PC-3 (cell line): ENCODE results near the gene ITGAV. TPM values are rescaled to one million over a fixed set of nuclear protein-coding genes. Genes with fewer than 3 reads are reported as not detected.
A peak's percentile ranks its signal among the peaks of the same experiment; 100 is the strongest.

Source experiments
- ATAC-seq: fragments of 200-7000 bp; cut with Tn5 transposase; 2 replicates; pipeline ENCODE4 v1.9.1; 2020; ENCODE audit warnings: mild to moderate bottlenecking, moderate library complexity
- Bru-seq: library from RNA; stranded (reverse); fragments of 400-500 nt; gene quantifications from one replicate; lab custom pipeline; 2021; lab: Mats Ljungman, UMichigan
- BruChase-seq, 2 experiments: library from RNA; stranded (reverse); fragments of 400-500 nt; gene quantifications; one replicate each; lab custom pipeline; 2021; lab: Mats Ljungman, UMichigan
- BruUV-seq: library from RNA; stranded (reverse); fragments of 400-500 nt; replicated peaks from 2 replicates; lab custom pipeline; 2021; lab: Mats Ljungman, UMichigan
- CTCF ChIA-PET: fragments of 300-600 bp; sonication (Branson Sonifier 250); formaldehyde crosslinking; loops from one replicate; lab custom pipeline; 2022; ENCODE audit warnings: antibody characterized with exemption; lab: Charles Lee
- POLR2A ChIA-PET: fragments of 300-600 bp; sonication (Branson Sonifier 250); formaldehyde crosslinking; loops from one replicate; lab custom pipeline; 2022; ENCODE audit warnings: antibody characterized with exemption; ENCODE audit not compliant: unreplicated experiment; lab: Charles Lee
- DNase-seq: peaks from one replicate; pipeline ENCODE4 v3.0.0-alpha.2; 2015
- H2AFZ ChIP-seq: fragments of 300-600 bp; sonication (generic); 2 replicates; pipeline ENCODE4 v1.6.0; 2016; ENCODE audit warnings: antibody characterized with exemption, low read length
- H3F3A ChIP-seq: fragments of 300-600 bp; sonication (generic); one replicate; pipeline ENCODE4 v1.6.0; 2017; ENCODE audit warnings: antibody characterized with exemption, low read length, control low read depth, mild to moderate bottlenecking; ENCODE audit not compliant: unreplicated experiment
- H3K27ac ChIP-seq: fragments of 300-600 bp; sonication (generic); 2 replicates; pipeline ENCODE4 v1.5.1; 2016; ENCODE audit warnings: mild to moderate bottlenecking, low read length
- H3K27me3 ChIP-seq: fragments of 300-600 bp; sonication (generic); 2 replicates; pipeline ENCODE4 v1.6.1; 2016; ENCODE audit warnings: low read length, mixed read lengths
- H3K36me3 ChIP-seq: fragments of 300-600 bp; sonication (generic); 2 replicates; pipeline ENCODE4 v1.6.1; 2016; ENCODE audit warnings: low read depth, mixed run types, low read length, mixed read lengths
- H3K4me1 ChIP-seq: fragments of 300-600 bp; sonication (generic); 2 replicates; pipeline ENCODE4 v1.5.1; 2016; ENCODE audit warnings: low read length; ENCODE audit not compliant: insufficient read depth
- H3K4me2 ChIP-seq: fragments of 300-600 bp; sonication (generic); 2 replicates; pipeline ENCODE4 v1.6.0; 2016; ENCODE audit warnings: low read length
- H3K4me3 ChIP-seq: fragments of 300-600 bp; sonication (generic); 2 replicates; pipeline ENCODE4 v1.5.1; 2016; ENCODE audit warnings: mild to moderate bottlenecking, low read length, mixed read lengths
- H3K79me2 ChIP-seq: fragments of 300-600 bp; sonication (generic); 2 replicates; pipeline ENCODE4 v1.6.1; 2017; ENCODE audit warnings: low read length, mixed read lengths
- H3K9ac ChIP-seq: fragments of 300-600 bp; sonication (generic); 2 replicates; pipeline ENCODE4 v1.6.0; 2016; ENCODE audit warnings: mild to moderate bottlenecking, low read length
- H3K9me2 ChIP-seq: fragments of 300-600 bp; sonication (generic); replicated peaks from 2 replicates; pipeline ENCODE4 v1.6.1; 2016; ENCODE audit warnings: mixed run types, low read length, mixed read lengths
- H3K9me3 ChIP-seq: fragments of 300-600 bp; sonication (generic); 2 replicates; pipeline ENCODE4 v1.6.1; 2016; ENCODE audit warnings: low read length, mixed read lengths
- H4K20me1 ChIP-seq: fragments of 300-600 bp; sonication (generic); 2 replicates; pipeline ENCODE4 v1.6.1; 2016; ENCODE audit warnings: low read length, mixed read lengths
- EZH2 ChIP-seq: fragments of 300-600 bp; sonication (generic); IDR thresholded peaks from one replicate; pipeline ENCODE4 v1.6.1; 2017; ENCODE audit warnings: antibody characterized with exemption, mild to moderate bottlenecking, low read length; ENCODE audit not compliant: unreplicated experiment
- EZH2phosphoT487 ChIP-seq: fragments of 300-600 bp; sonication (generic); IDR thresholded peaks from 2 replicates; pipeline ENCODE4 v1.6.1; 2018; ENCODE audit warnings: mild to moderate bottlenecking, antibody characterized with exemption, low read length, borderline replicate concordance
- intact Hi-C: fragments of 100-400 bp; cut with micrococcal nuclease; formaldehyde crosslinking; loops from 2 replicates; pipeline ENCODE4 v1.9.0; 2023
- long read RNA-seq: library from polyadenylated mRNA; unstranded; transcript quantifications from one replicate; pipeline ENCODE4 v2.0.0, GENCODE V29; 2021; ENCODE audit not compliant: unreplicated experiment
- total RNA-seq: library from RNA; depleted of rRNA; stranded (reverse); fragments of >200 nt; gene quantifications from 2 replicates; pipeline ENCODE4 v1.2.3, GENCODE V29; 2014; rRNA removed
- TF ChIP-seq, protein P1 (sequence below): fragments of 300-600 bp; sonication (generic); conservative IDR thresholded peaks from 2 replicates; pipeline ENCODE4 v1.5.1; 2017; ENCODE audit warnings: antibody characterized with exemption, low read depth, mild to moderate bottlenecking, low read length

The ITGAV gene
- total RNA-seq = 23.5 and 25.2 TPM in 2 replicates
- percentile 70 among the genes with signal in this experiment for Bru-seq, nascent RNA
- percentile 67 among the genes with signal in this experiment for BruChase-seq, experiment 1, labeled RNA remaining after a 6-hour chase
- percentile 79 among the genes with signal in this experiment for BruChase-seq, experiment 2, labeled RNA remaining after a 2-hour chase
- long read RNA-seq, full-length matches to known transcripts = 34 of 52 reads
- long read RNA-seq, partial matches to known transcripts = 8 of 52 reads
- long read RNA-seq, other reads (novel, unspliced or antisense) = 10 of 52 reads

DNA sequence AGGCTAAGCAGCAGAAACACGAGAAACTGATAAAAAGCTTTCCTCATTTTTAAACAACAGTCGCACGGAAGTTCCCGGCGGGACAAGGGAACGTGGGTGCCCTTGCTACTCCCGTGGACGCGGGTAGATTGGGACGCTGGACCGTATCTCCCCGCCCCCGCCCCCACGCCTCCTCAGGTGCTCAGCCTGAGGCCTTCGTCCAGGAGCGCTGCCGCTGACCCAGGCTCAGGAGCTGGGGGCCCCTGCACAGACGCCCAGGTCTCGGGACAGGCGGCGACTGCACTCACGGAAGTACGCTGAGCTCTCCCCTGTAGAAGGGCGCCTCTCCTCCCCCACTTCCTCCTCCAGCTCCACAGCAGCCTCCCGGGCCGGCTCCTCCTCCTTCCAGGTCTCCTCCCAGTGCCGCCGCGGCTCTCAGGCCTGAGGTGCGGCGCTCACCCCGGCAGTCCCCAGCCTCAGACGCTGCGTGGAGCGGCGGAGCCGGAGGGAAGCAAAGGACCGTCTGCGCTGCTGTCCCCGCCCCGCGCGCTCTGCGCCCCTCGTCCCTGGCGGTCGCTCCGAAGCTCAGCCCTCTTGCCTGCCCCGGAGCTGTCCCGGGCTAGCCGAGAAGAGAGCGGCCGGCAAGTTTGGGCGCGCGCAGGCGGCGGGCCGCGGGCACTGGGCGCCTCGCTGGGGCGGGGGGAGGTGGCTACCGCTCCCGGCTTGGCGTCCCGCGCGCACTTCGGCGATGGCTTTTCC is at the start of gene ITGAV:
ITGAV (plus strand) TSS at position 445 of the 738 bp plus-strand sequence; CDS start at position 728, 283 bp downstream.
- H3K36me3 ChIP-seq = no peaks in the 10 kb centered on the region
- no peaks in the 10 kb centered on the region for H3K9me3 ChIP-seq
- BruUV-seq = no TSS peak
- TF ChIP-seq EZH2 (no peak), EZH2phosphoT487 (no peak)
- TF ChIP-seq, protein P1, sequence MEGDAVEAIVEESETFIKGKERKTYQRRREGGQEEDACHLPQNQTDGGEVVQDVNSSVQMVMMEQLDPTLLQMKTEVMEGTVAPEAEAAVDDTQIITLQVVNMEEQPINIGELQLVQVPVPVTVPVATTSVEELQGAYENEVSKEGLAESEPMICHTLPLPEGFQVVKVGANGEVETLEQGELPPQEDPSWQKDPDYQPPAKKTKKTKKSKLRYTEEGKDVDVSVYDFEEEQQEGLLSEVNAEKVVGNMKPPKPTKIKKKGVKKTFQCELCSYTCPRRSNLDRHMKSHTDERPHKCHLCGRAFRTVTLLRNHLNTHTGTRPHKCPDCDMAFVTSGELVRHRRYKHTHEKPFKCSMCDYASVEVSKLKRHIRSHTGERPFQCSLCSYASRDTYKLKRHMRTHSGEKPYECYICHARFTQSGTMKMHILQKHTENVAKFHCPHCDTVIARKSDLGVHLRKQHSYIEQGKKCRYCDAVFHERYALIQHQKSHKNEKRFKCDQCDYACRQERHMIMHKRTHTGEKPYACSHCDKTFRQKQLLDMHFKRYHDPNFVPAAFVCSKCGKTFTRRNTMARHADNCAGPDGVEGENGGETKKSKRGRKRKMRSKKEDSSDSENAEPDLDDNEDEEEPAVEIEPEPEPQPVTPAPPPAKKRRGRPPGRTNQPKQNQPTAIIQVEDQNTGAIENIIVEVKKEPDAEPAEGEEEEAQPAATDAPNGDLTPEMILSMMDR = no peak
- no peaks in the 10 kb centered on the region for H3F3A ChIP-seq
- H2AFZ ChIP-seq = peak within 1 kb of the TSS; percentile 90
- POLR2A ChIA-PET = interaction anchor here (0.5 to 1.2 kb wide), 10 partner anchors 13 to 994 kb away, joined by 3 to 12 read pairs (median 4); no protein-coding TSS in a partner anchor
- no peaks in the 10 kb centered on the region for H3K9me2 ChIP-seq
- CTCF ChIA-PET = interaction anchor here (0.6 to 1.2 kb wide), 2 partner anchors 50 to 191 kb away, joined by 3 to 4 read pairs; no protein-coding TSS in a partner anchor
- H3K79me2 ChIP-seq = peaks cover 46% of the 10 kb centered on the region
- no peaks in the 10 kb centered on the region; the same call in 1 of the 2 replicates for H4K20me1 ChIP-seq
- peak within 1 kb of the TSS; percentile 91 for H3K4me2 ChIP-seq
- ATAC-seq (peak; percentile 93), DNase-seq (peak; percentile 90)
- H3K9ac ChIP-seq = peak within 1 kb of the TSS; percentile 80
- peak within 1 kb of the TSS; percentile 62 for H3K27ac ChIP-seq
- H3K27me3 ChIP-seq = no peaks in the 10 kb centered on the region
- H3K4me3 ChIP-seq = peak within 1 kb of the TSS; percentile 80
- peaks cover 29% of the 10 kb centered on the region for H3K4me1 ChIP-seq
- intact Hi-C loops = loop anchor here (5.0 kb wide), 3 partner anchors 72 to 102 kb away; partner anchors contain the start of gene ZC3H15

DNA sequence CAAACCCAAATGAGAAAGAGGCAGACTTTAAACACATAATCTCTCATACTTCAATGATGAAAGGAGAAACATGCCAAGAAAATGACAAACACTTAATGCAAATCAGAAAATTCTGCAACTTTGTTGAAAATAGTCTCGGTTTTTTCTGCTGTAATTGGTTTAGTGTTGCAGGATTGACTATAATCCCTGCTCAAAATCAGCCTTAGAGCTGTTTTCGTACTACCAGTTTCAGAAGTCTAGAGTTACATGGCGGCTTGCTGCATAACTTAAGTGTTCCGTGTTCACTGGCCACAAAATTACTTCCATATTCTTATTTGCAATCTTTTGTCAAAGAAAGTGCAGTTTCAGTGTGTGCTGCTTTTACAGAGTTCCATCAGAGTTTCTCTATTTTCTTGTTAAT is 48.9 kb upstream of the ITGAV start:
- H3K27ac ChIP-seq = no peak overlapping the region
- ATAC-seq = no peak
- H3K4me1 ChIP-seq = peaks cover 30% of the 10 kb centered on the region
- H3K4me3 ChIP-seq = no peak overlapping the region
- ChIA-PET CTCF (no interaction called here), POLR2A (no interaction called here)
- H2AFZ ChIP-seq = no peak overlapping the region
- no peaks in the 10 kb centered on the region for H3K36me3 ChIP-seq
- intact Hi-C loops = no loop called here
- no peaks in the 10 kb centered on the region for H3K9me2 ChIP-seq
- no peaks in the 10 kb centered on the region for H3K9me3 ChIP-seq
- no peaks in the 10 kb centered on the region for H4K20me1 ChIP-seq
- no peaks in the 10 kb centered on the region for H3K27me3 ChIP-seq
- no peaks in the 10 kb centered on the region for H3K79me2 ChIP-seq
- no peak for DNase-seq
- H3K9ac ChIP-seq = no peak overlapping the region
- TF ChIP-seq EZH2phosphoT487 = no peak
- no peak for TF ChIP-seq EZH2
- TF ChIP-seq, protein P1 = no peak
- no peak overlapping the region for H3K4me2 ChIP-seq
- BruUV-seq = no TSS peak
- H3F3A ChIP-seq = peaks cover 8% of the 10 kb centered on the region
